Kidney glomerular epithelial cell (primary cell): ENCODE measurements around the gene VPS52.
"Not testable (repeated sequence)": the region's sequence is repeated elsewhere in the genome, so short reads cannot be mapped to it uniquely, and the experiment has no call there.

Source experiments
- DNase-seq: peaks from one replicate; lab custom pipeline; 2025; lab: John Stamatoyannopoulos, UW

Gene VPS52

DNA sequence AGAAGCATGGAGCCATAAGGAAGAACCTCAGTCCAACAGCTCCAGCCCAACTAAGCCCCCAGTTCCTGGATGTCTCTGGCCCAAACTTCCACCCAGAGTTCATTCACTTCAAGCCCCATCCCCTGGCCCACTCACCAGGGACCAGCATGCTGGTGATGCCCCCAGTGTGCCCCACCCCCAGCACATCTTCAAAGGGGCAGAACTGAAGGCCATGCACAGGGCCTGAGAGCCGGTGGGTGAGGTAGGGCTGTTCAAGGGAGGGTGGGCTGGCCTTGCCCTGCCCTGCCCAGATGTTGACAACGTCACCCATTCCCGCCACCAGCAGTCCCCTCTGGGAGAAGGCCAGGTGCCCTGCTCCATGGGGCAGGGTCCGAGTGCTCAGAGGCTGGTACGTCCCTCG, 8.9 kb upstream of the VPS52 start:
- DNase-seq, result no peak

DNA sequence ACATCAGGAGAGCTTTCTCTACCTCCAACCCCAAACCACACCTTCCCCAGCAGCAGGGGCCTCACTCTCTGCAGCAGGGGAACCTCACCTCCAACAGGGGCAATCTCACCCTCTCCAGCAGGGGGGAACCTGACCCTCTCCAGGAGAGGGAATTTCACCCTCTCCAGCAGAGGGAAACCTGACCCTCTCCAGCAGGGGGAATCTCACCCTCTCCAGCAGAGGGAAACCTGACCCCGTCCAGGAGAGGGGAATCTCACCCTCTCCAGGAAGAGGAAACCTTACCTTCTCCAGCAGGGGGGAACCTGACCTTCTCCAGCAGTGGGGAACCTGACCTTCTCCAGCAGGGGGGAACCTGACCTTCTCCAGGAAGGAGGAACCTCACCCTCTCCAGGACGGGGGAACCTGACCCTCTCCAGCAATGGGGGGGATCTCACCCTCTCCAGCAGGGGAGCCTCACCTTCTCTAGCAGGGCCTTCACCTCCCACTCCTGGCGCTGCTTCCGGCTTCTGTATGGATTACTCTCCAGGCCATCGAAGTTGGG, 8.4 kb upstream of the VPS52 start:
- peak; percentile 34 for DNase-seq

- no peak for DNase-seq
Observed at GRCh38 chr6:33279257-33279695, 7.6 kb upstream of the VPS52 start.

GRCh38 chr6:33278810-33279209, 7.1 kb upstream of the VPS52 start:
- no peak for DNase-seq

DNA sequence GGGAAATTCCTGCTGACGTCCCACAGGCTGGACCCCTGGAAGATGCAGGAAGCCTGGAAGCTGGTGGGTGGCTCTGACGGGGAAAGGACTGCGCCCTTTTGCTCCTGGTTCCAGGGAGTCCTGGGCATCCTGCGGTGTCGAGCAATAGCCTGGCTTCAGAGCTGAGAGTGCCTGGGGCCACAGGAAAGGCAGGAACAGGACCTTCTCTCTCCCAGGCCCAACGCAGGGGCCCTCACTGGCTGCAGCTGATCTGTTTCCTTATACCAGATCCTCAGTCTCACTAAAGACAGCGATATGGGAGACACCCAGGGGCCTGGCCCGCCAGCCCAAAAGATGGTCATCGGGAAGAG, 6.7 kb upstream of the VPS52 start:
- DNase-seq, result no peak

- no peak for DNase-seq
Observed at GRCh38 chr6:33277663-33278391, 6.2 kb upstream of the VPS52 start.

DNA sequence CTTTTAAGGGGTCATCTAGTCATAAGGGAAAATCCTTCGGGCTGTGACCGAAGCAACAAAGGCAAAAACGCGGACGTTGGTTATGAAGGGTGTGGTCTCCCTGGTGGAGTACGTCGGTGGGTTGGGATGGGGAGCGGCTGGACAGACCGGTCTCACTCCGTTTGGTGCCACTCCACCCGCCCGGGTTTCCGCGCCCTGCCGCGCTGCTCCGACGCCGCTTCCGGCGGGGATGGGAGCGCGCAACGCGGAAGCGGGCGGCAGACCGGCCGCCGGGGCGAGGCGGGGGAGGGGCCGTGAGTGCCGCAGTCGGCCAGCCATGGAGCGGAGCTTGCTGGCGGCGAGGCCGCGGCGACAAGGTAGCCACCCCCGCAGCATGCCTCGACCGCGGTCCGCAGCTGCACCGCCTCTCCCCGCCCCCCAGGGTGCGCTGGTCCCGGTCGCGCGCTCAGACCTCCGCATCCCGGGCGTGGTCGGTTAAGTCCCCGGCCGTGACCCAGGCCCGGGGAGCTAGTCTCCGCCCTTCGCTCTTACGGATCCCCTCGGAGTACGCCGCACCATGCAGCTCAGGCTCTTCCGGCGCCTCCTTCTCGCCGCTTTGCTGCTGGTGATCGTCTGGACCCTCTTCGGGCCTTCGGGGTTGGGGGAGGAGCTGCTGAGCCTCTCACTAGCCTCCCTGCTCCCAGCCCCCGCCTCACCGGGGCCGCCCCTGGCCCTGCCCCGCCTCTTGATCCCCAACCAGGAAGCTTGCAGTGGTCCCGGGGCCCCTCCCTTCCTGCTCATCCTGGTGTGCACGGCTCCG, 5.4 kb upstream of the VPS52 start, which contains the start of gene B3GALT4:
TSS of gene B3GALT4 (plus strand) at position 260 of the 799 bp plus-strand sequence. CDS start at position 557, 297 bp downstream.
- DNase-seq, result peak; percentile 46

DNA sequence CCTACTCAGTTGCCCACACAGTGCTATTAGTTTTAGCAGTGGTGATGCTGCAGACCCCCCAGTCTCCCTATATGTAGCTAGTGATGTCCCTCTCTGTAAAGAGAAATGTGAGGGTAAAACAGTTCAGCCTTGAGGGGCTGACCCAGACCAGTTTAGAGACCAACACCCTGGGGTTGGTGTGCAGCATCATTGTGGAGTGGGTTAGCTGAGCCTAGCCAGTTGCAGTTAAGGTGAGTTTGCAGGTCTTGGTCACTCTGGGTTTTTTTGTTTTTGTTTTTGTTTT, 4.8 kb upstream of the VPS52 start:
- DNase-seq, result no peak

- DNase-seq, result not testable (repeated sequence)
Observed at GRCh38 chr6:33275795-33276580, 4.3 kb upstream of the VPS52 start.

DNA sequence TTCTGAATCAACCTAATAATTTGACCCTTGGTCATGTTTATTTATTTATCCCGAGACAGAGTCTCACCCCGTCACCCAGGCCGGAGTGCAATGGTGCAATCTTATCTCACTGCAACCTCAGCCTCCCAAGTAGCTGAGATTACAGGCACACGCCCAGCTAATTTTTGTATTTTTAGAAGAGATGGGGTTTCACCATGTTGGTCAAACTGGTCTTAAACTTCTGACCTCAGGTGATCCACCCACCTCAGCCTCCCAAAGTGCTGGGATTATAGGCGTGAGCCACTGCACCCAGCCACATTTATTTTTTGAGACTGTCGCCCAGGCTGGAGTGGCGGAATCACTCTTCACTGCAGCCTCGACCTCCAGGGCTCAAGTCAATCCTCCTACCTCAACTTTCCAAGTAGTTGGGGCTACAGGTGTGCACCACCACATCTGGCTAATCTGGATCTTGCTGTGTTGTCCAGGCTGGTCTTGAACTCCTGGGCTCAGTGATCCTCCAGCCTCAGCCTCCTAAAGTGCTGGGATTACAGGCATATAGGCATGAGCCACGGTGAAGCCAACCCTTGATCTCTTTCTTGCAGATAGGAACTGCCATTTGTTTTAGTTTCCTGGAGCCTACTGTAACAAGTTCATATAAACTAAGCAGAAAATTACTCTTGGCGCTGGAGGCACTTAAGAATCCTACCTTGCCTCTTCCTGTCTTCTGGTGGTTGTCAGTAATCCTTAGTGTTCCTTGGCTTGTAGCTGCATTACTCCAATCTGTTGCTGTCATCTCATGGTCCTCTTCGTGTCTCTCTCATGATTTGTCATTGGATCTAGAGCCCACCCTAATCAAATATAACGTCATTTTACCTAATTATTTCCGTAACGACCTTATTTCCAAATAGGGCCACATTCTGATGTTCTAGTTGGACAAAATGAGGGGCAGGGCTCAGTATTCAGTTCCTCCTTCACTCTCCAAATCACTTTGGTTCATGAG, 2.5 kb upstream of the VPS52 start:
- DNase-seq, result no peak

- DNase-seq, result no peak
Observed at GRCh38 chr6:33273129-33273923, 1.6 kb upstream of the VPS52 start.

GRCh38 chr6:33272275-33273128, 826 bp upstream of the VPS52 start:
- no peak for DNase-seq

DNA sequence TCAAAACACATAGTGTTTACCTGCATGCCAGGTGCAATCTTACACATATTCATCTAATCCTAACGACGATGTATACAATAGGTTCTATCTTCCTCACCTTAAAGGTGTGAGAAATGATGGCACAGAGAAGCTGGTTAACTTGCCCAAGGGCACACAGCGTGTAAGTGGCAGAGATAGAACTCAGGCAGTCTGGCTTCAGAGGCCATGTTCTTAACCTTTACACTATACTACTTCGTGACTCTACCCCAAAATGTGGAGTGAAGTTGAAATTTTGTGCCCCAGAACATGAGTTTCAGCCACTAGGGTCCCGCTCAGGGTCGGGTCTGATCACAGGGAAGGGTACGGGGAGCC, 584 bp downstream of the VPS52 start:
- peak; percentile 53 for DNase-seq

- no peak for DNase-seq
Observed at GRCh38 chr6:33264015-33264414, 7.7 kb downstream of the VPS52 start.

GRCh38 chr6:33262490-33262889, 9.2 kb downstream of the VPS52 start:
- DNase-seq, result not testable (repeated sequence)

DNA sequence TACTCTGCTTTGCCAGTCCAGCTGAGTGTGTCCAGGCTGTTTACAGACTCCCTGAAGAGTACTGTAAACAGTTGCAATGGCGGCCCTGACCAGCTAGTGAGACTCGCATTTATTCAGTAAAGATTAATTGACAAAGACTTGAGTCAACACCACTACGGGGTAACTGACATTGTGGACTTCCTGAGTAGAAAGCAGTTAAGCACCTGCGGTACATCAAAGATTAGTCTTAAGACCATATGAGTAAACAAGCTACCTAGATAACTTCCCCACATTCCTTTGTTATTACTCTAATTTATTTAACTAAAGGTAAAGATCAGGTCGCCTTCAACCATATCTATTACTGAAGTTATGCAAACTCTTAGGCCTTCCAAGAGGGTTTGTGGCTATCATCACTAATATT, 12.6 kb downstream of the VPS52 start:
- no peak for DNase-seq

DNA sequence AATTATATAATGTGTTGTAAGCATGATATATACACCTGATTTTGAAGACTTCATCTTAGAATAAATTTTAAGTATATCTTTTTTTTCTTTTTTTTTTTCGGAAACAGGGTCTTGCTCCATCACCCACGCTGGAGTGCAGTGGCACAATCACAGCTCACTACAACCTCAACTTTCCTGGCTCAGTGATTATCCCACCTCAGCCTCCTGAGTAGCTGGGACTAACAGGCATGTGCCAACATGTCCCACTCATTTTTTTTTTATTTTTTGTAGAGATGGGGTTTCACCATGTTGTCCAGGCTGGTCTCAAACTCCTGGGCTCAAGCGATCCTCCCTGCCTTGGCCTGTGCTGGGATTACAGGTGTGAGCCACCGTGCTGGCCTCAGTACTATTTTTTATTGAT, 17.1 kb downstream of the VPS52 start:
- no peak for DNase-seq

GRCh38 chr6:33252759-33253158, 18.9 kb downstream of the VPS52 start:
- DNase-seq, result no peak

GRCh38 chr6:33251395-33252012, 20.2 kb downstream of the VPS52 start:
- DNase-seq, result no peak
